HG02763 (cell line): ENCODE data around the gene PTPRU.

Experiments
- ATAC-seq: cut with Tn5 transposase; IDR thresholded peaks from one replicate; pipeline ENCODE4 v1.9.1; 2021; ENCODE audit warnings: mild to moderate bottlenecking, moderate library complexity; ENCODE audit not compliant: unreplicated experiment

The PTPRU gene

GRCh38 chr1:29260531-29260930, 24.2 kb downstream of the PTPRU start:
- no peak for ATAC-seq

- no peak for ATAC-seq
Observed at GRCh38 chr1:29264773-29265389, 28.6 kb downstream of the PTPRU start.

- no peak for ATAC-seq
Observed at GRCh38 chr1:29266912-29267311, 30.6 kb downstream of the PTPRU start.

- no peak for ATAC-seq
Observed at GRCh38 chr1:29267321-29268070, 31.2 kb downstream of the PTPRU start.

GRCh38 chr1:29269382-29269781, 33.1 kb downstream of the PTPRU start:
- no peak for ATAC-seq

- ATAC-seq: no peak
Observed at GRCh38 chr1:29270929-29271521, 34.7 kb downstream of the PTPRU start.

- ATAC-seq: no peak
Observed at GRCh38 chr1:29271724-29272123, 35.4 kb downstream of the PTPRU start.

GRCh38 chr1:29272147-29272907, 36.0 kb downstream of the PTPRU start:
- ATAC-seq: no peak

GRCh38 chr1:29275435-29275834, 39.1 kb downstream of the PTPRU start:
- no peak for ATAC-seq

GRCh38 chr1:29278124-29278523, 41.8 kb downstream of the PTPRU start:
- no peak for ATAC-seq

GRCh38 chr1:29279406-29279805, 43.1 kb downstream of the PTPRU start:
- no peak for ATAC-seq

- ATAC-seq: no peak
Observed at GRCh38 chr1:29279951-29280391, 43.6 kb downstream of the PTPRU start.

- no peak for ATAC-seq
Observed at GRCh38 chr1:29280409-29281131, 44.2 kb downstream of the PTPRU start.

- no peak for ATAC-seq
Observed at GRCh38 chr1:29281571-29281970, 45.2 kb downstream of the PTPRU start.

GRCh38 chr1:29282135-29282923, 46.0 kb downstream of the PTPRU start:
- no peak for ATAC-seq

- ATAC-seq: no peak
Observed at GRCh38 chr1:29282924-29283803, 46.8 kb downstream of the PTPRU start.

GRCh38 chr1:29283804-29284195, 47.5 kb downstream of the PTPRU start:
- ATAC-seq: no peak

- no peak for ATAC-seq
Observed at GRCh38 chr1:29284286-29284960, 48.1 kb downstream of the PTPRU start.
